ENCODE data around the gene FNDC3B.

Gene FNDC3B

DNA sequence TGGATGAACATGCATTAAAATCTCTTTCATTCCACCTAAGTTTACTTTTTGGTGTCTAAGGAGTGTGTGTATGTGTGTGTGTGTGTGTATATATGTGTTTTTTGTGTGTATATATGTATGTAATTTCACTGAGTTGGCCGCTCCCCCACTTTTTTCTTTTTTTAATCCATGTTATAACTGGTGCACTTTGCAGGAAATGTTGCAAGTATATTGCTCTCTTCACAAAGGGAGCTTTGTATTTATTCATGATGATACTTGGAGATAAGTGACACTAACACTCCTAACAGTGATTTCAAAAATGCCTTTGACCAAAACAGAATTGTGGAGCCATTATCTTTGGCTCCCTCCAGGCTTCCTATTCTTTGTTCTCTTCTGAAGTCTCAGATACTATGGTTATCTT is 95.8 kb downstream of the FNDC3B start:
- DNase-seq (ENCODE audit: insufficient read length) (no peak), FAIRE-seq (no peak)
- TF ChIP-seq POLR2AphosphoS5 (IDR thresholded peaks at IDR 0.05; ENCODE audit: low read depth, low read length) (no peak), POLR2A (IDR thresholded peaks at IDR 0.05; ENCODE audit: low read depth, low read length) (no peak), TAF1 (IDR thresholded peaks at IDR 0.05; ENCODE audit: borderline replicate concordance, low read depth, low read length) (no peak)

DNA sequence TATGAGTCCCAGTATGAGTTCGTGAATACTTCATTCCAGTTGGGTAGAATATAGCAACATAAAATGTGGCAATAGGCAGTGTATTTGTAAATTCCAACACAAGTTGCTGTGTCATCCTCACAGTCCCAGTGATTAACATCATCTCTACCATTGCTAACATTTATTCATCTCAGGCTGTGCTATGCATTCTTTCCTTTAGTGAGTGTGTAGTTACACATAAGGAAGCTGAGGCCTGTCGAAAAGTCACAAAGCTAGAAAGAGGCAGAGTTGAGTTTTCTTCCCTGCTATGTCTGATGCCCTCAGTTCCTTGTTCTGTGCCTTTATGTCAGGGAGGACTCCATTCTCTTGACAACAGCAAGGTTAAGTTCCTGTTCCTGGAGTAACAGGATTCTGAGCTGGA is 96.4 kb downstream of the FNDC3B start:
- FAIRE-seq (no peak), DNase-seq (ENCODE audit: insufficient read length) (no peak)
- TF ChIP-seq POLR2A (IDR thresholded peaks at IDR 0.05; ENCODE audit: low read depth, low read length) (no peak), POLR2AphosphoS5 (IDR thresholded peaks at IDR 0.05; ENCODE audit: low read depth, low read length) (no peak), TAF1 (IDR thresholded peaks at IDR 0.05; ENCODE audit: borderline replicate concordance, low read depth, low read length) (no peak)

DNA sequence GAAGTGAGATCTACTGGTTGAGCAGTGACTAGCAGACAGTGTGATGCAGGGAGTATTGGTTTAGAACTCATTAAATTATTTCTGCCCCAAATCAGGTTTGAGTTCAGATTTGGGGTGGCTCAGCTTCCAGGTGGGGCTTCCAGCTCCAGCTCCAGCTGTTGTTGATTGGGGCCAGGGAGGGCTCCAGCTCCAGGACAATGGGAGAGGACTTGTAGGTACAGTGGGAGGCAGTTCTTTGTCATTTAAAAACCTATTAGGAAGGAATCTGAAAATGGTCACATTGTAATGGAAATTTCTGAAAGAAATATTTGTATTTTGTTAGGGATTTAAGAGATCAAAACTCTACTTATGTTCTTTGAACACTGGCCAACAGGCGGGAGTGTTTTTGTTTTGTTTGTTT is 97.0 kb downstream of the FNDC3B start:
- DNase-seq (ENCODE audit: insufficient read length): no peak
- TF ChIP-seq POLR2AphosphoS5 (IDR thresholded peaks at IDR 0.05; ENCODE audit: low read depth, low read length) (no peak), POLR2A (IDR thresholded peaks at IDR 0.05; ENCODE audit: low read depth, low read length) (no peak), TAF1 (IDR thresholded peaks at IDR 0.05; ENCODE audit: borderline replicate concordance, low read depth, low read length) (no peak)
- FAIRE-seq: no peak

GRCh38 chr3:172137287-172138192 is 98.2 kb downstream of the FNDC3B start:
- FAIRE-seq (no peak), DNase-seq (ENCODE audit: insufficient read length) (no peak)
- TF ChIP-seq POLR2A (IDR thresholded peaks at IDR 0.05; ENCODE audit: low read depth, low read length) (no peak), POLR2AphosphoS5 (IDR thresholded peaks at IDR 0.05; ENCODE audit: low read depth, low read length) (no peak), TAF1 (IDR thresholded peaks at IDR 0.05; ENCODE audit: borderline replicate concordance, low read depth, low read length) (no peak)

GRCh38 chr3:172138193-172138537 is 98.8 kb downstream of the FNDC3B start:
- TF ChIP-seq POLR2AphosphoS5 (IDR thresholded peaks at IDR 0.05; ENCODE audit: low read depth, low read length): no peak
- TF ChIP-seq TAF1 (IDR thresholded peaks at IDR 0.05; ENCODE audit: borderline replicate concordance, low read depth, low read length): no peak
- TF ChIP-seq POLR2A (IDR thresholded peaks at IDR 0.05; ENCODE audit: low read depth, low read length): no peak
- FAIRE-seq (no peak), DNase-seq (ENCODE audit: insufficient read length) (no peak)

GRCh38 chr3:172138792-172139507 is 99.6 kb downstream of the FNDC3B start:
- TF ChIP-seq TAF1 (IDR thresholded peaks at IDR 0.05; ENCODE audit: borderline replicate concordance, low read depth, low read length) (no peak), POLR2A (IDR thresholded peaks at IDR 0.05; ENCODE audit: low read depth, low read length) (no peak), POLR2AphosphoS5 (IDR thresholded peaks at IDR 0.05; ENCODE audit: low read depth, low read length) (no peak)
- DNase-seq (ENCODE audit: insufficient read length) (no peak), FAIRE-seq (peak; percentile 21)

DNA sequence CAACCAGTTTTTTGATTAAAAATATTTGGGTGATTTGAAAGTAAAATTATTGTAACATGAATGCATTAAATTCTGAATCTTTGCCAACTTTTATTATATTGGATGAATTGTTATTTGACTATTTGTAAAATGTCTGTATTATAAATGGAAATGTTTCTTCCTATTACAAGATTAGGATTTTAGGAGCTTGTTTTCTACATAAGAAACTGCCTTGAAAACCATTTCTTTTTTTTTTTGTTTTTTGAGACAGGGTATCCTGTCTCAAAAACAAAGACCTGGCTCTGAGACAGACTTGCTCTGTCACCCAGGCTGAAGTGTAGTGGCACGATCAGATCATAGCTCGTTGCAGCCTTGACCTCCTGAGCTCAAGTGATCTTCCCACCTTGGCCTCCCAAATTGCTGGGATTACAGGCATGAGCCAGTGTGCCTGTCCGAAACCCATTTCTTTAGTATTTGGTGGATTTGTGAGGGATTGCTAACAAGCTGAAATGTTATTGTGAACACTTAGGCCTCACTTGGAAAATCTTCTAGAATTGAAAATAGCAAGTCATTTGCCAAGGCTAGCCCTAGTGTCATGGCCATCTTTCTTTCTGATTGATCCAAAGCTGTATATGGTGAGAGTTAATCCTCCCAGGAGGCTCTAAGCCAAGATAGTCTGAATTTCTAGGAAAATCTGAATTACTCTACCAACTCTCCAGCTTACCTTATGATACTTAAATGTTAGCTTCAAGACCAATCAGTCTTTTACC is 100.3 kb downstream of the FNDC3B start:
- no peak for DNase-seq (ENCODE audit: insufficient read length)
- no peak for TF ChIP-seq POLR2A (IDR thresholded peaks at IDR 0.05; ENCODE audit: low read depth, low read length)
- TF ChIP-seq TAF1 (IDR thresholded peaks at IDR 0.05; ENCODE audit: borderline replicate concordance, low read depth, low read length): no peak
- TF ChIP-seq POLR2AphosphoS5 (IDR thresholded peaks at IDR 0.05; ENCODE audit: low read depth, low read length): no peak
- FAIRE-seq: no peak

GRCh38 chr3:172140499-172141391 is 101.4 kb downstream of the FNDC3B start:
- DNase-seq (ENCODE audit: insufficient read length): no peak
- TF ChIP-seq POLR2AphosphoS5 (IDR thresholded peaks at IDR 0.05; ENCODE audit: low read depth, low read length): no peak
- no peak for TF ChIP-seq POLR2A (IDR thresholded peaks at IDR 0.05; ENCODE audit: low read depth, low read length)
- TF ChIP-seq TAF1 (IDR thresholded peaks at IDR 0.05; ENCODE audit: borderline replicate concordance, low read depth, low read length): no peak
- FAIRE-seq: no peak

- TF ChIP-seq POLR2AphosphoS5 (IDR thresholded peaks at IDR 0.05; ENCODE audit: low read depth, low read length): no peak
- no peak for TF ChIP-seq TAF1 (IDR thresholded peaks at IDR 0.05; ENCODE audit: borderline replicate concordance, low read depth, low read length)
- TF ChIP-seq POLR2A (IDR thresholded peaks at IDR 0.05; ENCODE audit: low read depth, low read length): no peak
- DNase-seq (ENCODE audit: insufficient read length) (no peak), FAIRE-seq (peak; percentile 64)
These were observed 102.9 kb downstream of the FNDC3B start for GRCh38 chr3:172142051-172142863.

Measured in GM12892 (cell line).